ENCODE measurements around the gene HES2. TPM values are rescaled to one million over a fixed set of nuclear protein-coding genes. Genes with fewer than 3 reads are reported as not detected.

Gene HES2
- total RNA-seq, 1 donor from 2014 or later = not detected

GRCh38 chr1:6418668-6419396, 887 bp downstream of the HES2 start:
- Histone ChIP-seq H3K4me1 (ENCODE audit: control insufficient read depth in 3 of 3, insufficient read depth in 3 of 3, low read length in 3 of 3) (peaks cover 14 to 23% (median 21%) of the 10 kb centered on the region in 3 donors), H3K9ac (ENCODE audit: low read depth in 1 of 3, low read length in 3 of 3) (no peak overlapping the region), H3K4me3 (ENCODE audit: low read length in 3 of 3) (no peak overlapping the region), H3K9me3 (ENCODE audit: control insufficient read depth in 3 of 3, low read length in 3 of 3) (no peaks in the 10 kb centered on the region), H3K27ac (ENCODE audit: low read depth, low read length) (no peak overlapping the region), H3K27me3 (ENCODE audit: control insufficient read depth in 3 of 3, insufficient read depth in 3 of 3, low read length in 3 of 3) (peaks cover 82 to 88% (median 83%) of the 10 kb centered on the region in 3 donors), H3K36me3 (ENCODE audit: control insufficient read depth in 3 of 3, insufficient read depth in 3 of 3, low read length in 3 of 3) (no peaks in the 10 kb centered on the region)

DNA sequence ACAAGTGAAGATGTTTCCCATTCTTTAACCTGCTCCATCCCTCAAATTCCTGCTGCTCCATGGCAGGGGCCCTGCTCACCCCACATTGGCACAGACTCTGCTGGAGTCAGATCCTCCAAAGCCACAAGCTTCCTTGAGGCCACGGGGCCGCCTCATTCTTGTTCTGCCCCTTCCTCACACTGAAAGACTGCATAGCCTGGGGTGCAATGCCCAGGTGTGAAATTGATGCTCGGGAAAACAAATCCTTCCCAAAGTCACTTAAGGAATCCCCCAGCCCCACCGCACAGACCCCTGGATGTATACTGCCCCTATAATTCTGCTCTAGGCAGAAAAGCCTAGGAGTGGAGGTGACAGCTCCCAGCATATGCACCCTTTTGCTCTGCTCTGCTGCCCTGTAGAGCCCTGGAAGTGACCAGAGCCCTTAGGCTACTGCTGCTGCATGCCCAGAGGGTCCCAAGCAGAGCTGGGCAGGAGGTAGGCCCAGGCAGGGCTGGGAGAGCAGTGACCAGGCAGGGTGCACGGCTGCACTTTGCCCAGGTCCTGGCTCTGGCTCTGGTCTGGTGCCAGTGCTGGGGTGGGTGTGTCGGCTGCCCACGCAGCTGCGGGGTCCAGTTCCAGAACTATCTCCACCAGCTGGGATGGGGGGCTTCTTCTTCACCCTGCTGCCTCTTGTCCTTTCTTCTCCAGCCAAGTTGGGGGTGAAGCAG, 1.6 kb downstream of the HES2 start:
- no peaks in the 10 kb centered on the region for H3K9me3 ChIP-seq (ENCODE audit: control insufficient read depth in 3 of 3, low read length in 3 of 3)
- no peaks in the 10 kb centered on the region for H3K36me3 ChIP-seq (ENCODE audit: control insufficient read depth in 3 of 3, insufficient read depth in 3 of 3, low read length in 3 of 3)
- H3K4me3 ChIP-seq (ENCODE audit: low read length in 3 of 3) = no peak overlapping the region
- no peak overlapping the region for H3K27ac ChIP-seq (ENCODE audit: low read depth, low read length)
- H3K4me1 ChIP-seq (ENCODE audit: control insufficient read depth in 3 of 3, insufficient read depth in 3 of 3, low read length in 3 of 3) = peaks cover 9 to 15% (median 15%) of the 10 kb centered on the region in 3 donors
- H3K9ac ChIP-seq (ENCODE audit: low read depth in 1 of 3, low read length in 3 of 3) = no peak overlapping the region
- H3K27me3 ChIP-seq (ENCODE audit: control insufficient read depth in 3 of 3, insufficient read depth in 3 of 3, low read length in 3 of 3) = peaks cover 75 to 86% (median 75%) of the 10 kb centered on the region in 3 donors

DNA sequence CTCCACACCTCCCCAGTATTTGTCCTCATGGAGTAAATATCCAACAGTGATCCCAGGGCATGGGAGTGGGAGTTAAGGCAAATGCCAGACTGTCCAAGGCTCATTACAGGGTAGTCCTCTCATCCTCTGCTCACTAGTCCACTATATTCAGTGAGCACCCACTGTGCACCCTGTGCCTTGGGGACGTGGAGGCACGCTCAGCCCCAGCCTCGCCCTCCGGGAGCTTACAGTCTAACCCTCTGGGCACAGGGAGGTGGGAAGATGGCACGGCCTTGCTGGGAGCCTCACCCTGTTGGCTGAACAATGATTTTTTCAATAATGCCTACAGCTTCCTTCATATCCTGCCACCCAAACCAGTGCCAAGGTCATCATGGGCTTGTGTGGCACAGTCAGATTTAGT, 2.8 kb downstream of the HES2 start:
- Histone ChIP-seq H3K27me3 (ENCODE audit: control insufficient read depth in 3 of 3, insufficient read depth in 3 of 3, low read length in 3 of 3) (peaks cover 70 to 85% (median 71%) of the 10 kb centered on the region in 3 donors), H3K27ac (ENCODE audit: low read depth, low read length) (no peak overlapping the region), H3K4me3 (ENCODE audit: low read length in 3 of 3) (no peak overlapping the region), H3K36me3 (ENCODE audit: control insufficient read depth in 3 of 3, insufficient read depth in 3 of 3, low read length in 3 of 3) (no peaks in the 10 kb centered on the region), H3K9me3 (ENCODE audit: control insufficient read depth in 3 of 3, low read length in 3 of 3) (no peaks in the 10 kb centered on the region), H3K9ac (ENCODE audit: low read depth in 1 of 3, low read length in 3 of 3) (no peak overlapping the region), H3K4me1 (ENCODE audit: control insufficient read depth in 3 of 3, insufficient read depth in 3 of 3, low read length in 3 of 3) (peaks cover 7 to 11% (median 10%) of the 10 kb centered on the region in 3 donors)

DNA sequence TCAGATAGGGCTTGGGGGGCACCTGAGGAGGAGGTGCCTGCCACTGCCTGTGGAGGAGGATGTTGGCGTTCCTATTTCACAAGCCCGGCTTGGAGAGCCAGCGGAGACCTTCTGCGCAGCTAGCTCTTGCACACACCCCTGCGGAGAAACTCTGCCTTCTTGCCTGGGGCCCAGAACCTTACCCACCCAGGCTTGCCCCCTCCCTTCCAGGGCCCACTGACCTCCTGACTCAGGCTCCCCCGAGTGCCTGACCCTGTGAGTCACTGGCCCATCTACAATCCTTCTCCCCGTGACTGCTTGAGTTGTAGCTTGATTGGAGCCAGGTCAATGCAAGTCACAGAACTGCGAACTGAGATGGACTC, 3.4 kb downstream of the HES2 start:
- Histone ChIP-seq H3K4me3 (ENCODE audit: low read length in 3 of 3) (no peak overlapping the region), H3K36me3 (ENCODE audit: control insufficient read depth in 3 of 3, insufficient read depth in 3 of 3, low read length in 3 of 3) (no peaks in the 10 kb centered on the region), H3K9me3 (ENCODE audit: control insufficient read depth in 3 of 3, low read length in 3 of 3) (no peaks in the 10 kb centered on the region), H3K27ac (ENCODE audit: low read depth, low read length) (no peak overlapping the region), H3K9ac (ENCODE audit: low read depth in 1 of 3, low read length in 3 of 3) (no peak overlapping the region), H3K27me3 (ENCODE audit: control insufficient read depth in 3 of 3, insufficient read depth in 3 of 3, low read length in 3 of 3) (peaks cover 65 to 82% (median 67%) of the 10 kb centered on the region in 3 donors), H3K4me1 (ENCODE audit: control insufficient read depth in 3 of 3, insufficient read depth in 3 of 3, low read length in 3 of 3) (peaks cover 7 to 11% (median 10%) of the 10 kb centered on the region in 3 donors)

- Histone ChIP-seq H3K4me1 (ENCODE audit: control insufficient read depth in 3 of 3, insufficient read depth in 3 of 3, low read length in 3 of 3) (peaks cover 2 to 3% (median 2%) of the 10 kb centered on the region in 3 donors), H3K9ac (ENCODE audit: low read depth in 1 of 3, low read length in 3 of 3) (no peak overlapping the region), H3K27ac (ENCODE audit: low read depth, low read length) (no peak overlapping the region), H3K36me3 (ENCODE audit: control insufficient read depth in 3 of 3, insufficient read depth in 3 of 3, low read length in 3 of 3) (no peaks in the 10 kb centered on the region), H3K9me3 (ENCODE audit: control insufficient read depth in 3 of 3, low read length in 3 of 3) (no peaks in the 10 kb centered on the region), H3K4me3 (ENCODE audit: low read length in 3 of 3) (no peak overlapping the region), H3K27me3 (ENCODE audit: control insufficient read depth in 3 of 3, insufficient read depth in 3 of 3, low read length in 3 of 3) (peaks cover 55 to 78% (median 61%) of the 10 kb centered on the region in 3 donors)
Measured at GRCh38 chr1:6414881-6415626, 4.7 kb downstream of the HES2 start.

GRCh38 chr1:6414443-6414844, 5.3 kb downstream of the HES2 start:
- Histone ChIP-seq H3K27ac (ENCODE audit: low read depth, low read length) (no peak overlapping the region), H3K4me3 (ENCODE audit: low read length in 3 of 3) (no peak overlapping the region), H3K4me1 (ENCODE audit: control insufficient read depth in 3 of 3, insufficient read depth in 3 of 3, low read length in 3 of 3) (peaks cover 0 to 2% (median 0%) of the 10 kb centered on the region in 3 donors), H3K9ac (ENCODE audit: low read depth in 1 of 3, low read length in 3 of 3) (peak overlapping the region in 1 of 3 donors; percentile 8), H3K9me3 (ENCODE audit: control insufficient read depth in 3 of 3, low read length in 3 of 3) (no peaks in the 10 kb centered on the region), H3K27me3 (ENCODE audit: control insufficient read depth in 3 of 3, insufficient read depth in 3 of 3, low read length in 3 of 3) (peaks cover 53 to 73% (median 59%) of the 10 kb centered on the region in 3 donors), H3K36me3 (ENCODE audit: control insufficient read depth in 3 of 3, insufficient read depth in 3 of 3, low read length in 3 of 3) (no peaks in the 10 kb centered on the region)

DNA sequence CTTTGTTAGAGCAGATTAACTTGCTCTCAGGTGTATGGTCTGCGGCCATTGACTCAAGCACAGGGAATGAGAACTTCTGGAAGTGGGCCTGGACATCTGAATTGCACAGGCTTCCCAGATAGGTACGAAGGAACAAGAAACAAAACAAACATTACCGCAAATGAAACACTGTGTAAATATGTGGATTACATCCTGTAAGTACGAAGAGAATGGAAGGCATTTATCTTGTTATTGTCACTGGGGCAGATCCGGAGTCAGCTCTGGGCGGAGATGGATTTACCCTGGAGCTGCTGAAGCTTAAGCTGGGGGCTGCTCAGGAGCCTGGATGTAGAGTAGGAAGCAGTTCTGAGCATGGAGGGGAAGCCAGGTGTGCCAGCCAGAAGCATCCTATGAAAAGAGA, 6.8 kb downstream of the HES2 start:
- Histone ChIP-seq H3K4me1 (ENCODE audit: control insufficient read depth in 3 of 3, insufficient read depth in 3 of 3, low read length in 3 of 3) (no peaks in the 10 kb centered on the region), H3K27me3 (ENCODE audit: control insufficient read depth in 3 of 3, insufficient read depth in 3 of 3, low read length in 3 of 3) (peaks cover 40 to 59% (median 46%) of the 10 kb centered on the region in 3 donors)

GRCh38 chr1:6410248-6410893, 9.3 kb downstream of the HES2 start:
- H3K9me3 ChIP-seq (ENCODE audit: control insufficient read depth in 3 of 3, low read length in 3 of 3) = no peaks in the 10 kb centered on the region
- H3K9ac ChIP-seq (ENCODE audit: low read depth in 1 of 3, low read length in 3 of 3) = no peak overlapping the region
- no peaks in the 10 kb centered on the region for H3K4me1 ChIP-seq (ENCODE audit: control insufficient read depth in 3 of 3, insufficient read depth in 3 of 3, low read length in 3 of 3)
- H3K4me3 ChIP-seq (ENCODE audit: low read length in 3 of 3) = no peak overlapping the region
- H3K27ac ChIP-seq (ENCODE audit: low read depth, low read length) = no peak overlapping the region
- peaks cover 19 to 41% (median 24%) of the 10 kb centered on the region in 3 donors for H3K27me3 ChIP-seq (ENCODE audit: control insufficient read depth in 3 of 3, insufficient read depth in 3 of 3, low read length in 3 of 3)
- no peaks in the 10 kb centered on the region for H3K36me3 ChIP-seq (ENCODE audit: control insufficient read depth in 3 of 3, insufficient read depth in 3 of 3, low read length in 3 of 3)

More for the DNA sequence above, 6.8 kb downstream of the HES2 start:
- H3K36me3 ChIP-seq (ENCODE audit: control insufficient read depth in 3 of 3, insufficient read depth in 3 of 3, low read length in 3 of 3) = no peaks in the 10 kb centered on the region
- H3K9ac ChIP-seq (ENCODE audit: low read depth in 1 of 3, low read length in 3 of 3) = no peak overlapping the region
- H3K4me3 ChIP-seq (ENCODE audit: low read length in 3 of 3) = no peak overlapping the region
- no peaks in the 10 kb centered on the region for H3K9me3 ChIP-seq (ENCODE audit: control insufficient read depth in 3 of 3, low read length in 3 of 3)
- no peak overlapping the region for H3K27ac ChIP-seq (ENCODE audit: low read depth, low read length)

GRCh38 chr1:6409733-6410132, 10.0 kb downstream of the HES2 start:
- Histone ChIP-seq H3K27me3 (ENCODE audit: control insufficient read depth in 3 of 3, insufficient read depth in 3 of 3, low read length in 3 of 3) (peaks cover 12 to 39% (median 21%) of the 10 kb centered on the region in 3 donors), H3K4me3 (ENCODE audit: low read length in 3 of 3) (no peak overlapping the region), H3K9me3 (ENCODE audit: control insufficient read depth in 3 of 3, low read length in 3 of 3) (no peaks in the 10 kb centered on the region), H3K36me3 (ENCODE audit: control insufficient read depth in 3 of 3, insufficient read depth in 3 of 3, low read length in 3 of 3) (no peaks in the 10 kb centered on the region), H3K27ac (ENCODE audit: low read depth, low read length) (no peak overlapping the region), H3K9ac (ENCODE audit: low read depth in 1 of 3, low read length in 3 of 3) (no peak overlapping the region), H3K4me1 (ENCODE audit: control insufficient read depth in 3 of 3, insufficient read depth in 3 of 3, low read length in 3 of 3) (no peaks in the 10 kb centered on the region)

All from skeletal muscle tissue (tissue), 4 donors.